NCI-H524 (cell line): ENCODE results near the gene PRPF38B.

Experiments used
- DNase-seq, 2 experiments: peaks; one replicate each; lab custom pipeline; 2025; lab: John Stamatoyannopoulos, UW

PRPF38B gene

GRCh38 chr1:108717774-108718316 is 25.7 kb downstream of the PRPF38B start:
- peak in 1 of 2 experiments; percentile 4 for DNase-seq

GRCh38 chr1:108718927-108719655 is 27.0 kb downstream of the PRPF38B start:
- no peak for DNase-seq

GRCh38 chr1:108719656-108720435 is 27.7 kb downstream of the PRPF38B start:
- no peak for DNase-seq

GRCh38 chr1:108722292-108722691 is 30.2 kb downstream of the PRPF38B start:
- DNase-seq: no peak

- no peak for DNase-seq
These were observed 33.8 kb downstream of the PRPF38B start for GRCh38 chr1:108725906-108726305.

- no peak for DNase-seq
These were observed 36.3 kb downstream of the PRPF38B start for GRCh38 chr1:108728327-108728923.

GRCh38 chr1:108729481-108729880 is 37.4 kb downstream of the PRPF38B start:
- DNase-seq: no peak

- no peak for DNase-seq
These were observed 40.3 kb downstream of the PRPF38B start for GRCh38 chr1:108732398-108732797.

GRCh38 chr1:108734171-108734865 is 42.2 kb downstream of the PRPF38B start:
- DNase-seq: no peak

GRCh38 chr1:108742253-108742652 is 50.1 kb downstream of the PRPF38B start:
- no peak for DNase-seq

- no peak for DNase-seq
These were observed 53.9 kb downstream of the PRPF38B start for GRCh38 chr1:108745980-108746381.

GRCh38 chr1:108746382-108747170 is 54.5 kb downstream of the PRPF38B start, which contains the start of gene STXBP3:
STXBP3 (plus strand) TSS chr1:108746674; CDS start chr1:108746738, 64 bp downstream.
- peak; percentile 92 to 96 for DNase-seq

GRCh38 chr1:108747171-108747850 is 55.2 kb downstream of the PRPF38B start:
- peak; percentile 52 to 70 for DNase-seq

- no peak for DNase-seq
These were observed 55.8 kb downstream of the PRPF38B start for GRCh38 chr1:108747898-108748297.

- no peak for DNase-seq
These were observed 57.0 kb downstream of the PRPF38B start for GRCh38 chr1:108749081-108749480.

- DNase-seq: no peak
These were observed 58.5 kb downstream of the PRPF38B start for GRCh38 chr1:108750476-108751181.
